PC-9 (cell line): ENCODE data around the gene CYLD.

ENCODE experiments used
- EZH2 ChIP-seq: fragments of 200-600 bp; sonication (generic); IDR thresholded peaks from 2 replicates; pipeline ENCODE4 v1.8.0; 2017; ENCODE audit warnings: antibody characterized with exemption, low read depth
- TF ChIP-seq, protein P1 (sequence below): fragments of 200-600 bp; sonication (generic); conservative IDR thresholded peaks from 2 replicates; pipeline ENCODE4 v1.6.1; 2017; ENCODE audit warnings: mixed run types, antibody characterized with exemption, mild to moderate bottlenecking, moderate library complexity

DNA sequence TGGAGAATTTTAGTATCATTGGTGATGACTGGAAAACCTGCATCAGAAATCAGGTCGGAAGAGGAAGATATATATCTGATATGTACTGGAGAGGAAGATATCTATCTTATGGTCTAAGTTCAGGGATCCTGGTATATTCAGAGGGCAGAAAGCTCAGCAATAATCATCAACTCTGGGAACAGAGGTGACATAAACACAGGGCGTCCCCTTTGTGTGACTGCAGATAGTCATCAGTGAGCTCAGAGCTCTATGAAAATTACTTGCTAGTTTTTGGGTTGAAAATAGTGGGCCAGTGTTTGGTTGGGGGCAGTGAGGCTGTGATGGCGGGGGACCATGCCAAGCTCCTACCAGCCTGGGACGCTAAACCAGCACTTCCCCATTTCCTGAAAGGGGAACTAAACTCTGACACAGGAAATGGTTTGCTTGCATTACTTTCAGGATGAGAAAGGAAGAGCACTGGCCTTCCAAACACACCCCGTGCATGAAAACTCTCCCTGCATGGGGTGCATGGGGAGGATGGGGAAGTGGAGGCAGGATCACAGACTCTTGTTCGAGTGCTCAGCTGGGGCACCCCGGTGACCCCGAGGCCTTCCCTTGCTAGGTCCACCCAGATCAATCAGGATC is 32.7 kb upstream of the CYLD start:
- TF ChIP-seq, protein P1, sequence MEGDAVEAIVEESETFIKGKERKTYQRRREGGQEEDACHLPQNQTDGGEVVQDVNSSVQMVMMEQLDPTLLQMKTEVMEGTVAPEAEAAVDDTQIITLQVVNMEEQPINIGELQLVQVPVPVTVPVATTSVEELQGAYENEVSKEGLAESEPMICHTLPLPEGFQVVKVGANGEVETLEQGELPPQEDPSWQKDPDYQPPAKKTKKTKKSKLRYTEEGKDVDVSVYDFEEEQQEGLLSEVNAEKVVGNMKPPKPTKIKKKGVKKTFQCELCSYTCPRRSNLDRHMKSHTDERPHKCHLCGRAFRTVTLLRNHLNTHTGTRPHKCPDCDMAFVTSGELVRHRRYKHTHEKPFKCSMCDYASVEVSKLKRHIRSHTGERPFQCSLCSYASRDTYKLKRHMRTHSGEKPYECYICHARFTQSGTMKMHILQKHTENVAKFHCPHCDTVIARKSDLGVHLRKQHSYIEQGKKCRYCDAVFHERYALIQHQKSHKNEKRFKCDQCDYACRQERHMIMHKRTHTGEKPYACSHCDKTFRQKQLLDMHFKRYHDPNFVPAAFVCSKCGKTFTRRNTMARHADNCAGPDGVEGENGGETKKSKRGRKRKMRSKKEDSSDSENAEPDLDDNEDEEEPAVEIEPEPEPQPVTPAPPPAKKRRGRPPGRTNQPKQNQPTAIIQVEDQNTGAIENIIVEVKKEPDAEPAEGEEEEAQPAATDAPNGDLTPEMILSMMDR = no peak
- TF ChIP-seq EZH2 = no peak
